ENCODE measurements around the gene AVEN. TPM values are rescaled to one million over a fixed set of nuclear protein-coding genes. Genes with fewer than 3 reads are reported as not detected.

AVEN gene
- polyA plus RNA-seq, 1 donor (not counting 4 experiments of a cell fraction or from before 2014, with no cell fraction given): 16.6 TPM

DNA sequence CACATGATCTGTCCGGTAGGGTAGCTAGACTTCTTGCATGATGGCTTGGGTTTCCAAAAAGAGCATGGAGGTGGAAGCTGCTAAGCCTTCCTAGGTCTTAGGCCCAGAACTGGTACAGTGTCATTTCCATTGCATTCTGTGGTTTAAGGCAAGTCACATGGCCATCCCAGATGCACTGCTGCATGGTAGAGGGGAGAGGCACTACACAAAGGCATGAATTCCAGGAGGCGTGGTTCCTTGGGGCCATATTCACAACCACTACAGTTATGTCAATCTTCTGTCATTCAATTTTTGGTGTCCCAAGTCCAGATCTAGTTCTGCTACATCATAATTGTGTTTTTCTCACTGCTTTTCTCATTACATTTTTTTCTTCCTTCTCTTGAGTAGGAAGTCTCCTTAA lies 192.9 kb downstream of the AVEN start:
- Histone ChIP-seq H3K27ac (ENCODE audit: control insufficient read depth, insufficient read depth, low read length) (no peak overlapping the region), H4K20me1 (ENCODE audit: control insufficient read depth, extremely low read depth, insufficient read depth, low read length) (no peaks in the 10 kb centered on the region), H3K36me3 (ENCODE audit: control insufficient read depth in 2 of 2, extremely low read depth in 1 of 2, insufficient read depth in 2 of 2, low read length in 2 of 2) (no peaks in the 10 kb centered on the region), H3K4me2 (ENCODE audit: control insufficient read depth, extremely low read depth, insufficient read depth, low read depth, low read length) (no peak overlapping the region), H3K9me1 (ENCODE audit: control insufficient read depth, extremely low read depth, insufficient read depth, low read length) (no peaks in the 10 kb centered on the region), H3K4me1 (ENCODE audit: control insufficient read depth, extremely low read depth, insufficient read depth, low read length) (no peaks in the 10 kb centered on the region), H3K9ac (ENCODE audit: control insufficient read depth, extremely low read depth, insufficient read depth, low read length) (no peak overlapping the region), H3K9me3 (ENCODE audit: control insufficient read depth, low read depth, low read length) (no peaks in the 10 kb centered on the region), H2AFZ (ENCODE audit: control insufficient read depth, low read length) (no peak overlapping the region), H3K79me2 (ENCODE audit: control insufficient read depth, insufficient read depth, low read length) (no peaks in the 10 kb centered on the region), H3K27me3 (ENCODE audit: control insufficient read depth, extremely low read depth, insufficient read depth, low read length) (no peaks in the 10 kb centered on the region), H3K4me3 (ENCODE audit: control insufficient read depth in 2 of 3, extremely low read depth in 1 of 3, insufficient read depth in 2 of 3, low read depth in 1 of 3, low read length in 3 of 3) (no peak overlapping the region)
- dilution Hi-C loops (cut with MboI; ENCODE audit: extremely low pct_ligation_motif_present, low sequenced_read_pairs): no loop called here
- TF ChIP-seq EZH2 (IDR thresholded peaks at IDR 0.05; ENCODE audit: low read length): no peak
- TF ChIP-seq, protein P1, sequence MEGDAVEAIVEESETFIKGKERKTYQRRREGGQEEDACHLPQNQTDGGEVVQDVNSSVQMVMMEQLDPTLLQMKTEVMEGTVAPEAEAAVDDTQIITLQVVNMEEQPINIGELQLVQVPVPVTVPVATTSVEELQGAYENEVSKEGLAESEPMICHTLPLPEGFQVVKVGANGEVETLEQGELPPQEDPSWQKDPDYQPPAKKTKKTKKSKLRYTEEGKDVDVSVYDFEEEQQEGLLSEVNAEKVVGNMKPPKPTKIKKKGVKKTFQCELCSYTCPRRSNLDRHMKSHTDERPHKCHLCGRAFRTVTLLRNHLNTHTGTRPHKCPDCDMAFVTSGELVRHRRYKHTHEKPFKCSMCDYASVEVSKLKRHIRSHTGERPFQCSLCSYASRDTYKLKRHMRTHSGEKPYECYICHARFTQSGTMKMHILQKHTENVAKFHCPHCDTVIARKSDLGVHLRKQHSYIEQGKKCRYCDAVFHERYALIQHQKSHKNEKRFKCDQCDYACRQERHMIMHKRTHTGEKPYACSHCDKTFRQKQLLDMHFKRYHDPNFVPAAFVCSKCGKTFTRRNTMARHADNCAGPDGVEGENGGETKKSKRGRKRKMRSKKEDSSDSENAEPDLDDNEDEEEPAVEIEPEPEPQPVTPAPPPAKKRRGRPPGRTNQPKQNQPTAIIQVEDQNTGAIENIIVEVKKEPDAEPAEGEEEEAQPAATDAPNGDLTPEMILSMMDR (optimal IDR thresholded peaks at IDR 0.05 in 1 of 3, IDR thresholded peaks at IDR 0.05 in 1 of 3, conservative IDR thresholded peaks at IDR 0.05 in 1 of 3; ENCODE audit: extremely low read depth in 1 of 3, insufficient read depth in 2 of 3, low read length in 3 of 3): no peak
- no peak for FAIRE-seq
- no peak for DNase-seq (ENCODE audit: low read depth, low spot score)

DNA sequence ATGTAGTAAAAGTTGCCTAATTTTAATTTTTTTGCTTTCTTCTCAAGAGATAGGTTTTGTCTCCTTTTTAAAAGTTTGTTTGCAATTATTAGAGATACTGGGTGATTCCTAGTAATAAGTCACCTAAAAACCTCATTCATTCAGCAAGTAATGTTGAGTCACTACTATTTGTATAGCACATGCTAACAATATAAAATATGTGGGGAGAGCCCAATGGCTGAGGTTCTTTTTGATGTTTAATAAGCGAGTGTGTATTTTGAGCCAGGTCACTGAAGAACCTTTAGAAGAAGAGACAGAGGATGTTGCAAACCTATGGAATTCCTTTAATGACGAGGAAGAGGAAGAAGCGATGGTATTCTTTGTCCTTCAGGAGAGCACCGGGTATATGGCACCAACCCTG lies 194.4 kb downstream of the AVEN start:
- dilution Hi-C loops (cut with MboI; ENCODE audit: extremely low pct_ligation_motif_present, low sequenced_read_pairs): no loop called here
- no peak for TF ChIP-seq EZH2 (IDR thresholded peaks at IDR 0.05; ENCODE audit: low read length)
- TF ChIP-seq, protein P1 (optimal IDR thresholded peaks at IDR 0.05 in 1 of 3, IDR thresholded peaks at IDR 0.05 in 1 of 3, conservative IDR thresholded peaks at IDR 0.05 in 1 of 3; ENCODE audit: extremely low read depth in 1 of 3, insufficient read depth in 2 of 3, low read length in 3 of 3): no peak
- H3K27ac ChIP-seq (ENCODE audit: control insufficient read depth, insufficient read depth, low read length): no peak overlapping the region
- FAIRE-seq (no peak), DNase-seq (ENCODE audit: low read depth, low spot score) (no peak)
- no peaks in the 10 kb centered on the region for H3K27me3 ChIP-seq (ENCODE audit: control insufficient read depth, extremely low read depth, insufficient read depth, low read length)
- H3K79me2 ChIP-seq (ENCODE audit: control insufficient read depth, insufficient read depth, low read length): no peaks in the 10 kb centered on the region
- H3K9me3 ChIP-seq (ENCODE audit: control insufficient read depth, low read depth, low read length): no peaks in the 10 kb centered on the region
- H4K20me1 ChIP-seq (ENCODE audit: control insufficient read depth, extremely low read depth, insufficient read depth, low read length): no peaks in the 10 kb centered on the region
- H3K4me2 ChIP-seq (ENCODE audit: control insufficient read depth, extremely low read depth, insufficient read depth, low read depth, low read length): no peak overlapping the region
- no peaks in the 10 kb centered on the region for H3K36me3 ChIP-seq (ENCODE audit: control insufficient read depth in 2 of 2, extremely low read depth in 1 of 2, insufficient read depth in 2 of 2, low read length in 2 of 2)
- peaks cover 7% of the 10 kb centered on the region for H3K4me1 ChIP-seq (ENCODE audit: control insufficient read depth, extremely low read depth, insufficient read depth, low read length)
- no peaks in the 10 kb centered on the region for H3K9me1 ChIP-seq (ENCODE audit: control insufficient read depth, extremely low read depth, insufficient read depth, low read length)
- no peak overlapping the region for H2AFZ ChIP-seq (ENCODE audit: control insufficient read depth, low read length)
- no peak overlapping the region for H3K4me3 ChIP-seq (ENCODE audit: control insufficient read depth in 2 of 3, extremely low read depth in 1 of 3, insufficient read depth in 2 of 3, low read depth in 1 of 3, low read length in 3 of 3)
- no peak overlapping the region for H3K9ac ChIP-seq (ENCODE audit: control insufficient read depth, extremely low read depth, insufficient read depth, low read length)
